ENCODE data around the gene AFMID.

Gene AFMID

DNA sequence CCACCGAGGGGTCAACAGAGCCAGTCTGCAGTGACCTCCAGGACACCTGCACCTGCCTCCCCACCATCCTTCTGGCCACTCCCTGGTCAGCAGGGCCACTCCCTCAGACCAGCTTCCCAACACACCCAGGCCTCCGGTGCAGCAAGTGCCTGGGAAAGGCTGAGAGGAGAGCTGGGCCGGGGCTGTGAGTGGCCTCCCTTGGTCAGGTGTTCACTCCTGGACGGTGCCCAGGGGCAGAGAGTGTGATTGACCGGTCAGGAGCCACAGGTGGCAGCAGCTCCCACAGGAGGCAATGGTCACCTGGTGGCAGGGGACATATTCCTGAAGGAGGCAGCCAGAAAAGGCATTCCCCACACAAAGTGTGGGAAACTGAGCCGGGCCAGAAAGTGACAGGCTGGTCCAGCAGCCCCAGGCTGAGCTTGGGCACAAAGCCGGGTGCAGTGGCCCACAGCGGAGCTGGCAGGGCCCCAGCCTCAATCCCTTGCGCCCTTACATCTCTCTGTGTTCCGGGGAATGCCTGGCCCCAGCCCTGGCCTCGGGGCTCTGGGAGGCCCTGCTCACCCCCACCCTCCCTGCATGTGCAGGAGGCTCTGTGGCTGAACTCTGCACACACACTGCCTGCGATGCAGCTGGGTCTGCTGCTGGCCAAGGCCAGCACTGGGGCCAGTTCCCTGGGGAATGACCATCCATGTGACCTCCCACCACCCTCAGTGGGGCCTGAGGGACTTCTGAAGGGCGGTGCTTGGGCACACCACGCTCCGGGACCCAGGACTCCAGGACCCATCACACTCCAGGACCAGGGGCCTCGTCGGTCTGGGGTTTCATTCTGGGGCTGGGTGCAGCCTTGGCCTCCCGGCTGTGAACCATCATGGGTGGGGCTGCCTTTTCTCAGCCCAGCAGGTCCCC is 42.2 kb upstream of the AFMID start:
- TF ChIP-seq POLR2A (IDR thresholded peaks at IDR 0.05; ENCODE audit: low read depth, low read length): no peak
- DNase-seq (ENCODE audit: insufficient read length, low spot score): no peak
- FAIRE-seq: no peak

DNA sequence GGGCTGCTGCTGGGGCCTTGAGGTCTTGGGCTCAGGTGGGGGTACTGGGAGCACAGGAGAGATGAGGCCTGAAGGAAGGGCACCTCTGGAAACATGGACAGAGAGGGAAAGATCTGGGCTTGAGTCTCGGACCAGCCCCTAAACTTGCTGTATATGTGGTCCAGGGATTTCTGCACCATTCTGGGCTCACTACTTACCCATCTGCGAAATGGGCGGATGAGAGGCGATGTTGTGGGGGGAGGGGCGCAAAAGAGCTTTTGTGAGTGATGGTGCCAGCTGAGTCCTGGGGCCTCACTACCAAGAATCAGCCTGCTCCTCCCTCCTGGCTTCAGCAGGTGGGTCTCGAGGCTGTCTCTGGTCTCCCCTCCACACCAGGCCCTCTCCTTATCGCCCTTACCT is 40.7 kb upstream of the AFMID start:
- no peak for TF ChIP-seq POLR2A (IDR thresholded peaks at IDR 0.05; ENCODE audit: low read depth, low read length)
- no peak for DNase-seq (ENCODE audit: insufficient read length, low spot score)
- no peak for FAIRE-seq

DNA sequence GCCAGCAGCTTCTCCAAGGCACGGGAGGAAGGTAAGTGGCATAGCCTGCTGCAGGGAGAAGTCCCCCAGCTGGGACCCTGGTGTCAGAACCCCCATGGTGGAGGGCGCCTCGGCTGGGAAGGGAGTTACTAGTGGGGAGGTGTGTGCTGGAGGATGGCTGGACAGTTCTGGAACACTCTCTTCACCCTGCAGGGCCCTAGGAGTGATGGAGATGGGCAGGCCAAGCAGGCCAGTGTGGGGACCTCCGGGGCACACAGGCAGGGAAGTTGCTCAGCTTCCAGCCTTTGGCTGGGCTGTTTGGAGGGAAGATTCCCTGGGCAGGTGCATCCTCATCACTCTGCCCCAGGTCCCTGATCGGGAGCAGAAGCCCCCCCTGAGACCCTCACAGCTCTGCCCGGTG is 40.3 kb upstream of the AFMID start:
- FAIRE-seq (no peak), DNase-seq (ENCODE audit: insufficient read length, low spot score) (no peak)
- TF ChIP-seq POLR2A (IDR thresholded peaks at IDR 0.05; ENCODE audit: low read depth, low read length): no peak

DNA sequence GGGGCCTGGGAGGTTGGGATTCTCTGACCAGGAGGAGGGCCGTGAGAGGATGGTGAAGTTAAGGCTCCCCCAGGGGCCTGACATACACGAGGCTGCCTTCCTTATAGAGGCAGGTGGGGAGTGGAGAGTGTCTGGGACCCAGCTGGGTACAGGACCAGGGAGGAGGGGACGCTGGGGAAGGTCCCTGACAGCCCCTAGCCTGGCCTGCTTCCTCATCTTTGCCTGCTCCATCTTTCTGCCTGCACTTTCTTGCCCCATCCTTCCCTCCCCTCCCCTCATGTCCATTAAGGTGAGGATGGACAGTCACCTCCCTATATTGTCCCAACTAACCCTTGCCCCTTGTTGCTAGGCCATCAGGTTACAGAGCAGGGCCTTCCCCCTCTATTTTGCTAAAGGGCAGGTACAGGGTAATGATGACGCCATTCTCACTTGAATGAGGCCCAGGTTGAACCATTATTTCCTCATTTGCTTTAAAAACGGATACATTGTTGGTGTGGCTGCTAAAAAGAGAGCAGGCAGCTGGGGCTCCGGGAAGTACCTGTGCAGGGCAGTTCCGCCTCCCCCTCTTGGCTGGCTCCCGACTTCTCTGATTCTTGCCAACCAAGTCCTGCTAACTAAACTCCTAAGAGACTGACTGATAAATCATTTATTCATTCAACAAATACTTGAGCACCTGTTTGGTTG is 39.7 kb upstream of the AFMID start:
- DNase-seq (ENCODE audit: insufficient read length, low spot score) (no peak), FAIRE-seq (no peak)
- no peak for TF ChIP-seq POLR2A (IDR thresholded peaks at IDR 0.05; ENCODE audit: low read depth, low read length)

DNA sequence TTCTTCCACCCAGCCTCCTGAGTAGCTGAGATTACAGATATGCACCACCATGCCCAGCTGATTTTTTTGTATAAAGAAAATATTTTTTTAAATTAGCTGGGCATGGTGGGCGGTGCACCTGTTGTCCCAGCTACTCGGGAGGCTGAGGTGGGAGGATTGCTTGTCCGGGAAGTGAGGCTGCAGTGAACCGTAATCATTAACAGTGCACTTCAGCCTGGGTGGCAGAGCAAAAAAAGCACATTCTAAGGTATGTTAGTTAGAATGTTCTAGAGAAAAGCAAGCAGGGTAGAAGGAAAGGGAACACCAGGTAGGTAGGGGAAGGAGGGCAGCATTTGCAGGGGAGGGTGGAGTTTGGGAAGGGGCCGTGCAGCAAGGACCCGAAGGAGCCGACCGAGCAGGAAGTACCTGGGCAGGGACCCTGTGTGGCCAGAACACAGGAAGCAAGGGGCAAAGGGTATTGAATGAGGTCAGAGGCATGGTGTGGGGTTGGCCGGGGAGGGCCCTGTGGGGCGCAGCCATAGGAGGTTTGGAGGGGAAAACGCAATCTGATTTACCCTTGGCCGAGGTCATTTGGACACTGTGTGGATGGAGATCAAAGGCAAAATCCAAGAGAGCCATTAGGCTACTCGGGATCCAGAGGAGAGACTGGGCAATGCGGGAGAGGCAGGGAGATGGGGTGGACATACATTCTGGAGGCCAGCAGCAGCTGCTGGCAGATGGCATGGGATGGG is 38.7 kb upstream of the AFMID start:
- DNase-seq (ENCODE audit: insufficient read length, low spot score): no peak
- no peak for TF ChIP-seq POLR2A (IDR thresholded peaks at IDR 0.05; ENCODE audit: low read depth, low read length)
- no peak for FAIRE-seq

DNA sequence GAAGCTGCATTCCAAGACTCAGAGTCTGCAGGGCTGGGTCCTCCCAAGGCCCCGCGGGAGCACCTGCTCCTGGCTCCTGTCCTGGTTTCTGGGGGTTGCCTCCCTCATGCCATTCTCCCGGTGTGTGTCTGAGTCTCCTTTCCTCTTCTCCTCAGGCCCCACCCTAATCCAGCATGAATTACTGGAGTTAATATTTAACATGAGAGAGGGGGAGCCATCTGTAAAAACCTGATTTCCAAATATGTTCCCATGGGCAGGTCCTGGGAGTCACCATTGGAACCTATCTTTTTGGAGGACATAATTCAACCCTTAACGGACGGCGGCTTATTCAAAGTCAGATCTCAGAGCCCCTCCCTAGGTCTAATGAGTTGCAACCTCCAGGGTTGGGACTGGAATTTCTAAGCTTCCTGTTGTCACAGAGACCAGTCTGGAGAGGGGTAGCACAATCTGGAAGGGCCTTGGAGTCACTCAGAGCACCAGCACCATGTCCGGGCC is 35.6 kb upstream of the AFMID start:
- FAIRE-seq (no peak), DNase-seq (ENCODE audit: insufficient read length, low spot score) (no peak)
- no peak for TF ChIP-seq POLR2A (IDR thresholded peaks at IDR 0.05; ENCODE audit: low read depth, low read length)

DNA sequence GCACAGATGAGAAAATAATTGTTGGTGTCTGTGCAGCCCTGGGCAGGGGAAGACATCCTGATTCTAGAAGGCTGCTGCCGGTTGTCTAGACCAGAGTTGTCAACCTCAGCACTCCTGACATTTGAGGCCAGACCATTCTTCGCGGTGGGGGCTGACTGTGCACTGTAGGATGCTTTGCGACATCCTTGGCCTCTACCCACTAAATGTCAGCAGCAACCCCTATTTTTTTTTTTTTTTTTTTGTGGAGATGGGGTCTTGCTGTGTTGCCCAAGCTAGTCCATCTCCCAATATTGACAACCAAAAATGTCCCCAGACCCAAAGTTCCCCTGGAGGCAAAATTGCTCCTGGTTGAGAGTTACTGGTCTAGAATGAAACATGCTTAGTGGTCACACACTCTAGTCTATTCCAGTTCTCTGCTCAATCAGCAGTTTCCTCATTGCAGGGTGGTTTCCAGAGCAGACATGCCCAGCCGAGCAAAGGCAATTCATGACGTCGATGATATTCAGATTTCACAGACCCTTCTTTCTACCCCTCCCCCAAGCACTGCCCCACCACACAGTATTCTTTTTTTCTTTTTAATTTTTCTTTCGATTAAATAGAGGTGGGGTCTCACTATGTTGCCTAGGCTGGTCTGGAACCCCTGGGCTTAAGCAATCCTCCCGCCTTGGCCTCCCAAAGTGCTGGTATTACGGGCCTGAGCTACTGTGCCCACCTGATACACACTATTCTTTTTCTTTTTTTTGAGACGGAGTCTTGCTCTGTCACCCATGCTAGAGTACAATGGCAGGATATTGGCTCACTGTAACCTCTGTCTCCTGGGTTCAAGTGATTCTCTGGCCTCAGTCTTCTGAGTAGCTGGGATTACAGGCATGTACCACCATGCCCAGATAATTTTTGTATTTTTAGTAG is 32.0 kb upstream of the AFMID start:
- TF ChIP-seq POLR2A (IDR thresholded peaks at IDR 0.05; ENCODE audit: low read depth, low read length): no peak
- DNase-seq (ENCODE audit: insufficient read length, low spot score) (no peak), FAIRE-seq (no peak)

DNA sequence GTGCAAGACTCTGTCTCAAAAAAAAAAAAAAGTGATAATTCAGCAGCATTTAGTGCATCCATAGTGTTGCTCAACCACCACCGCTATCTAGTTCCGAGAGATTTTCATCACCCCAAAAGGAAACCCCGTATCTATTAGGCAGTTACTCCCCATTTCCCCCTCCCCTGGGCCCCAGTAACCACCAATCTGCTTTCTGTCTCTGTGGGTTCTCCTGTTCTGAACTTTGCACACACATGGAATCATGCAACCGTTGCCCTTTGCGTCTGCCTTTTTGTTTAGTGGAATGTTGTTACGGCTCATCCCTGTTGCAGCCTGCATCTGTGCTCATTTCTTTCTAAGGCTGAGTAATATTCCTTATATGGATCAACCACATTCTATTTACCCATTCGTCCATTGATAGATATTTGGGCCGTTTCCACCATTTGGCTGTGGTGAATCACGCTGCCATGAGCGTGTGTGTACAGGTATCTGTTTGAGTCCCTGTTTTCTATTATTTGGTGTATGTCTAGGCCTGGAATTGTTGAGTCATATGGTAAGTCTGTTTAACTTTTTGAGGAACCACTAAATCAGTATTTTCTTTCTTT is 27.5 kb upstream of the AFMID start:
- FAIRE-seq: no peak
- DNase-seq (ENCODE audit: insufficient read length, low spot score): no peak
- TF ChIP-seq POLR2A (IDR thresholded peaks at IDR 0.05; ENCODE audit: low read depth, low read length): no peak

DNA sequence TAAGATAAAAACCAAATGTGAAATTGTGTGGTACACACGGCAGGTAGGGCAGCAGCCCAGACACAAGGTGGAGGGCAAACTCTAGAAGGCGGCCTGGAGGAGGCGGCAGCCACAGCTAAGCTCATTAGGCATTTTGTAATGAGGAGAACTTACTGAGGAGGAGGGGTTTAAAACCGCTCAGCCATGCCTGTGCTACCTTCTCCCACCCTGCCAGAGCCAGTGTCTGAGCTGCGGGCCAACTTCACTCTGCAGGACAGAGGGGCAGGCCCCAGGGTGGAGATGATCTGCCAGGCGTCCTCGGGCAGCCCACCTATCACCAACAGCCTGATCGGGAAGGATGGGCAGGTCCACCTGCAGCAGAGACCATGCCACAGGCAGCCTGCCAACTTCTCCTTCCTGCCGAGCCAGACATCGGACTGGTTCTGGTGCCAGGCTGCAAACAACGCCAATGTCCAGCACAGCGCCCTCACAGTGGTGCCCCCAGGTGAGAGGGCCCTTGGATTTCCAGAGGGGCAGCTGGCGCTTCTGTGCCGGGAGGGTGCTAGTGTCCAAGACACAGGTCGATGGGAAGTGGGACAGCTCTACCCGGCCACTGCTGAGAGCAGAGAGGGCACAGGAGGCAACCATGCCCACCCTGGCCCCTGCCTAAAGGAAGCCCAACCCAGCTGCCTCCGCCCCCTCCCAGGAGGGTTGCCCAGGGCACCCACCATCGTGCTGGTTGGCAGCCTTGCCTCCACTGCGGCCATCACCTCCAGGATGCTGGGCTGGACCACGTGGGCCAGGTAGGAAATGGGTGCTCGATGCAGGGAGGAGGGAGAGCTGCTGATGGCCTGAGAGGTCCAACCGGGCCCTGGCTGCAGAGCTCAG is 23.0 kb upstream of the AFMID start:
- DNase-seq (ENCODE audit: insufficient read length, low spot score): no peak
- no peak for FAIRE-seq
- TF ChIP-seq POLR2A (IDR thresholded peaks at IDR 0.05; ENCODE audit: low read depth, low read length): no peak

DNA sequence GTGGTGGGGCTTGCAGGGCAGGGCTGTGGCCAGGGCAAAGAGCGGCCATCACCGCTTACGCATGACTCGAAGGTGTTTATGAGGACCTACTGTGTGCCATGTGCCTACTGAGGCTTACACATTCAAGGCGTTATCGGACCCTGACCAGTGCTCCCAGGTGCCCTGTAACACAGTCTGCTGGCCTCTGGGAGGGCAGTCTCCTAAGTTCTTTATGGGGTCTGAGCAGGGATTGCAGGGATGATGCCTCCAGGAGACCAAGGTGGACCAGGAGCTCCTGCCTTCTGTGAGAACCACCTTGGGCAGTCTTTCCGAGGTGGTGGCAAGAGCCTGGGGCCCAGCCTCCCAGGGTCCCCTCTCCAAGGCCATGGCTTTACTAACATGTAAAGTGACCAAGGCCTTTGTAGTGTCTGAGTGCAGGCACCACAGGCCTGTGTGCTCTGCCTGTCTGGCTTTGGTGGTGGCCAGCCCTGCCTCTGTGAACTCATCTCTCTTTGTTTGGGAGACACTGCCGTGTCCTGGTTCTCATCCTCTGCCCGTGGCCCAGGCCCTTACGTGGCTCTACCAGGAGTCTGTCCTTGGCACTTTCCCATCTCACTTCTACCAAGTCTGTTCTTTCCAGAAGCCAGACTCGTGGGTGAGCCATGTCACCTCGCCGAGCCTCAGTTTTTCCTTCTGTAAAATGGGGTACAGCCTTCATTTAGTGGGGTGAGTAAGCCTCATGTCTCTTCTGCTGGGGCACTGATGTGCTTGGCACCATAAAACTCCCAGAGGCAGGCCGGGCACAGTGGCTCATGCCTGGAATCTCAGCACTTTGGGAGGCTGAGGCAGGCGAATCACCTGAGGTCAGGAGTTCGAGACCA is 22.2 kb upstream of the AFMID start:
- TF ChIP-seq POLR2A (IDR thresholded peaks at IDR 0.05; ENCODE audit: low read depth, low read length): no peak
- FAIRE-seq: no peak
- DNase-seq (ENCODE audit: insufficient read length, low spot score): no peak

DNA sequence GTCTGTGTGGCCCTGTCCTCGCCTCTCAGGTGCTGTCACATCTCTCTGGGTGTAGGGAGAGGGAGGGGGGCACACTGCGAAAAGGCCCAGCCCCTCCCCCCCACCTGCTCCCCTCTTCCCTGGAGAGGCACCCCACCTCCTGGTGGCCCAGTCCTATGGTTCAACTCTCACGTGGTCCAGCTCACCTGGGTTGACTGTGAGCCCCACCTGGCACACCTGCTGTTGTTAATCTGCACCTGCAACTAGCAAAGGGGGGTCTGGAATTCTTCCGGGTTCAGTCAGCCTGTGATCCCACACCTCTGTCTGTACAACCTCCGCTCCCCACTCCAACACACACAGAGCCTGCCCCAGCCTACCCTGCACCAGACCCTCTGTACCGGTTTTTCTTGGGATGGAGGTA is 20.7 kb upstream of the AFMID start:
- no peak for TF ChIP-seq POLR2A (IDR thresholded peaks at IDR 0.05; ENCODE audit: low read depth, low read length)
- FAIRE-seq: no peak
- DNase-seq (ENCODE audit: insufficient read length, low spot score): no peak
